Measurements from ENCODE around the gene DDX47.

The DDX47 gene

GRCh38 chr12:12779007-12779406 lies 34.1 kb upstream of the DDX47 start:
- H3K4me3 ChIP-seq (ENCODE audit: low read depth, low read length): no peak overlapping the region
- no peak for TF ChIP-seq CTCF (IDR thresholded peaks at IDR 0.05; ENCODE audit: control insufficient read depth, extremely low read depth, insufficient read depth)
- no peak for DNase-seq (ENCODE audit: low read depth)

GRCh38 chr12:12779529-12779928 lies 33.6 kb upstream of the DDX47 start:
- H3K4me3 ChIP-seq (ENCODE audit: low read depth, low read length): no peak overlapping the region
- DNase-seq (ENCODE audit: low read depth): peak; percentile 94
- no peak for TF ChIP-seq CTCF (IDR thresholded peaks at IDR 0.05; ENCODE audit: control insufficient read depth, extremely low read depth, insufficient read depth)

DNA sequence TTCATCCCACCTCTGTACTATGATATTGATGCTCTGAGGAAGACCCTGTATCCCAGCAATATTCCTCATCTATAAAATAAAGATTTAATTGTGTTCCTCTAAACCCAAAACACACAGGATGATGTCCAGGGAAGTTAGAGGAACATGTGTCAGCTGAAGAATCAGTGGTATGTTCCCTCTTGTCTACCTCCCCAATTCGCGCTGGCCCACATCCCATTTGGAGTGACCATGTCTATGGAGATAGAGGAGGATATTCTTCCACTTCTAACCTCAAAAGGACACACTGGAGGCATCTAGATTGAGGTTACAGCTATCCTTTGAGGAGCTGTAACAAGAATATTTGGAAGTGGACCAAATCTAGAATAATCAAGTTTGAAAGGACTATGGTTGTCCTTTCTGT lies 29.0 kb upstream of the DDX47 start:
- H3K4me3 ChIP-seq (ENCODE audit: low read depth, low read length): no peak overlapping the region
- TF ChIP-seq CTCF (IDR thresholded peaks at IDR 0.05; ENCODE audit: control insufficient read depth, extremely low read depth, insufficient read depth): no peak
- no peak for DNase-seq (ENCODE audit: low read depth)

GRCh38 chr12:12784911-12785814 lies 28.0 kb upstream of the DDX47 start, which contains the start of gene APOLD1:
TSS of gene APOLD1 (plus strand) at chr12:12785659. CDS start at chr12:12785692, 33 bp downstream.
- DNase-seq (ENCODE audit: low read depth): no peak
- no peak for TF ChIP-seq CTCF (IDR thresholded peaks at IDR 0.05; ENCODE audit: control insufficient read depth, extremely low read depth, insufficient read depth)
- H3K4me3 ChIP-seq (ENCODE audit: low read depth, low read length): peak within 1 kb of the TSS; percentile 48

- TF ChIP-seq CTCF (IDR thresholded peaks at IDR 0.05; ENCODE audit: control insufficient read depth, extremely low read depth, insufficient read depth): no peak
- peak overlapping the region; percentile 48 for H3K4me3 ChIP-seq (ENCODE audit: low read depth, low read length)
- DNase-seq (ENCODE audit: low read depth): no peak
Observed at GRCh38 chr12:12786351-12786705, 26.8 kb upstream of the DDX47 start.

GRCh38 chr12:12786706-12787601 lies 26.2 kb upstream of the DDX47 start:
- peak; percentile 44 for DNase-seq (ENCODE audit: low read depth)
- peak overlapping the region; percentile 48 for H3K4me3 ChIP-seq (ENCODE audit: low read depth, low read length)
- no peak for TF ChIP-seq CTCF (IDR thresholded peaks at IDR 0.05; ENCODE audit: control insufficient read depth, extremely low read depth, insufficient read depth)
